Peyer's patch (tissue), 4 donors: ENCODE data around the gene RPS28. TPM values are rescaled to one million over a fixed set of nuclear protein-coding genes. Genes with fewer than 3 reads are reported as not detected.

Experiments
- DNase-seq, 3 donors: peaks; one replicate each; pipeline ENCODE4 v3.0.0-alpha.2; 2017 to 2019
- H3K27ac ChIP-seq, 4 donors: fragments of 200-600 bp; sonication (generic); one replicate each; pipeline ENCODE4 v1.5.1; 2016 to 2019
- H3K27me3 ChIP-seq, 2 donors: fragments of 200-600 bp; sonication (generic); one replicate each; pipeline ENCODE4 v1.5.1; 2019
- H3K36me3 ChIP-seq, 3 donors: fragments of 200-600 bp; sonication (generic); one replicate each; pipeline ENCODE4 v1.5.1; 2016 to 2019
- H3K4me1 ChIP-seq, 4 donors: fragments of 200-600 bp; sonication (generic); one replicate each; pipeline ENCODE4 v1.5.1; 2016 to 2019
- H3K4me3 ChIP-seq, 4 donors: fragments of 200-600 bp; sonication (generic); 1 replicate in 3 of 4; 2 replicates in 1 of 4; pipeline ENCODE4 v1.5.1; 2016 to 2019; ENCODE audit warnings: mild to moderate bottlenecking in 1 of 4
- H3K9me3 ChIP-seq, 4 donors: fragments of 200-600 bp; sonication (generic); one replicate each; pipeline ENCODE4 v1.5.1; 2016 to 2019; ENCODE audit warnings: mild to moderate bottlenecking in 1 of 4
- POLR2A ChIP-seq, 2 donors: fragments of 450-650 bp; IDR thresholded peaks; one replicate each; pipeline ENCODE4 v1.5.1; 2017; ENCODE audit warnings: antibody characterized with exemption in 2 of 2, mild to moderate bottlenecking in 2 of 2, moderate library complexity in 2 of 2
- total RNA-seq, 4 donors: library from RNA; depleted of rRNA; stranded (reverse); fragments of >200 nt; gene quantifications; one replicate each; pipeline ENCODE4 v1.1.0, GENCODE V29; 2016
- TF ChIP-seq, protein P1 (sequence below), 6 experiments: fragments of 450-650 bp in 4 of 6; fragments of 200-600 bp in 2 of 6; sonication (generic) in 1 of 6; IDR thresholded peaks; one replicate each; pipeline ENCODE4 v1.5.1; 2017 to 2019; ENCODE audit warnings: antibody characterized with exemption in 6 of 6, mild to moderate bottlenecking in 3 of 6, moderate library complexity in 1 of 6

The RPS28 gene
- total RNA-seq, 4 donors from 2014 or later: 306 to 519 (median 393) TPM

DNA sequence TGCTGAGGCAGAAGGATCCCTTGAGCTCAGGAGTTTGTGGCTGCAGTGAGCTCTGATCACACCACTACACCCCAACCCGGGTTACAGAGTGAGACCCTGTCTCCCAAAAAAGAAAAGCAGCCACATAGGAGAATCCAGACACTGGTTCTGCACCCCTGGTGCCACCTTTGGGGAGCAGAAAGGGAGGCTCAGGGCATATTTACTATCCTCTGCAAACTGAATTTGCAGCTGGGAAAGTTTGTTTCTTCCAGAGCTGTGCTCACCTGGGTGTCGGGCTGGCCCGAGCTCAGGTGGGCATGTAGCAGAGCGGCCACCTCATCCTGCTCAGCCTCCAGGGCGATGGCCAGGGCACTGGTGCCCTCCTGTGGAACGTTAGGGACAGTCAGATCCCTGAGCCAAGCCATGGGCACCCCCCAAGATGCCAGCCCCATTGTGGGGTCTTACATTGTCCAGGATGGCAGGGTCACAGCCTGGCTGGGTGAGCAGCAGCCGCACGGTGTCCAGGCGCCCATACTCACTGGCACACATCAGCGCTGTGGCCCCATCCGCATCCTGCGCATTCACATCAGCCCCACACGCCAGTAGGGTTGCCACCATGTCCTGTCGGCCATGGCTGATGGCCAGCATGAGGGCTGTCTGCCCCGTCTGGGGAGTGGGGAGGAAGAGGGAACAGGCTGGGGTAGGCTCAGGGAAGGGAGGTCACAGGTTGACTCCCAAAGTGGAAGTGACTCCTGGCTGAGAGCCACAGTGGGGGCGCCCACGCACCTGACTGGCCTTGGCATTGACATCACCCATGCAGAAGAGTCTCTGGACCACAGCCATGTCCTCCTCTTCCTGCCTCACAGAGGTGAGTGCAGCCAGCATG lies 3.1 kb downstream of the RPS28 start:
- no peak for DNase-seq
- H3K4me3 ChIP-seq: no peak overlapping the region
- H3K36me3 ChIP-seq: peaks cover 0 to 15% (median 0%) of the 10 kb centered on the region in 3 donors
- peak overlapping the region in 1 of 4 donors; percentile 28 for H3K27ac ChIP-seq
- TF ChIP-seq, protein P1, sequence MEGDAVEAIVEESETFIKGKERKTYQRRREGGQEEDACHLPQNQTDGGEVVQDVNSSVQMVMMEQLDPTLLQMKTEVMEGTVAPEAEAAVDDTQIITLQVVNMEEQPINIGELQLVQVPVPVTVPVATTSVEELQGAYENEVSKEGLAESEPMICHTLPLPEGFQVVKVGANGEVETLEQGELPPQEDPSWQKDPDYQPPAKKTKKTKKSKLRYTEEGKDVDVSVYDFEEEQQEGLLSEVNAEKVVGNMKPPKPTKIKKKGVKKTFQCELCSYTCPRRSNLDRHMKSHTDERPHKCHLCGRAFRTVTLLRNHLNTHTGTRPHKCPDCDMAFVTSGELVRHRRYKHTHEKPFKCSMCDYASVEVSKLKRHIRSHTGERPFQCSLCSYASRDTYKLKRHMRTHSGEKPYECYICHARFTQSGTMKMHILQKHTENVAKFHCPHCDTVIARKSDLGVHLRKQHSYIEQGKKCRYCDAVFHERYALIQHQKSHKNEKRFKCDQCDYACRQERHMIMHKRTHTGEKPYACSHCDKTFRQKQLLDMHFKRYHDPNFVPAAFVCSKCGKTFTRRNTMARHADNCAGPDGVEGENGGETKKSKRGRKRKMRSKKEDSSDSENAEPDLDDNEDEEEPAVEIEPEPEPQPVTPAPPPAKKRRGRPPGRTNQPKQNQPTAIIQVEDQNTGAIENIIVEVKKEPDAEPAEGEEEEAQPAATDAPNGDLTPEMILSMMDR (IDR thresholded peaks at IDR 0.05): no peak
- TF ChIP-seq POLR2A (IDR thresholded peaks at IDR 0.05): no peak
- H3K4me1 ChIP-seq: peaks cover 3 to 33% (median 16%) of the 10 kb centered on the region in 4 donors
- no peaks in the 10 kb centered on the region for H3K27me3 ChIP-seq
- H3K9me3 ChIP-seq: no peaks in the 10 kb centered on the region

DNA sequence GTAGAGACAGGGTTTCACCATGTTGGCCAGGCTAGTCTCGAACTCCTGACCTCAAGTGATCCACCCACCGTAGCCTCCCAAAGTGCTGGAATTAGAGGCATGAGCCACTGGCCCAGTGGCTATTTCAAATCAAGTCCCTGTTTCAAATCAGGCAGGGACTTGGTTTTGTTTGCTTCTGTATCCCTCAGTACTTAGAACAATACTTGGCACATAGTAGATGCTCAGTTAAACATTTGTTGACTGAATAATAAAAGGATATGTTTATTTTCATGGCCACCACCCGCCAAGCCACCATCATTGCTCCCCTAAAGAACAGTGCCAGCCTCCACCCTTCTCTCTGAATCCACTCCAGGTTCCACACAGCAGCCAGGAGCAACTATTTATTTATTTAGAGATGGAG lies 4.2 kb downstream of the RPS28 start:
- H3K36me3 ChIP-seq: peaks cover 0 to 15% (median 0%) of the 10 kb centered on the region in 3 donors
- no peak overlapping the region for H3K4me3 ChIP-seq
- DNase-seq: no peak
- TF ChIP-seq, protein P1 (IDR thresholded peaks at IDR 0.05): no peak
- no peak for TF ChIP-seq POLR2A (IDR thresholded peaks at IDR 0.05)
- peaks cover 3 to 24% (median 12%) of the 10 kb centered on the region in 4 donors for H3K4me1 ChIP-seq
- no peaks in the 10 kb centered on the region for H3K9me3 ChIP-seq
- H3K27ac ChIP-seq: no peak overlapping the region
- H3K27me3 ChIP-seq: no peaks in the 10 kb centered on the region

DNA sequence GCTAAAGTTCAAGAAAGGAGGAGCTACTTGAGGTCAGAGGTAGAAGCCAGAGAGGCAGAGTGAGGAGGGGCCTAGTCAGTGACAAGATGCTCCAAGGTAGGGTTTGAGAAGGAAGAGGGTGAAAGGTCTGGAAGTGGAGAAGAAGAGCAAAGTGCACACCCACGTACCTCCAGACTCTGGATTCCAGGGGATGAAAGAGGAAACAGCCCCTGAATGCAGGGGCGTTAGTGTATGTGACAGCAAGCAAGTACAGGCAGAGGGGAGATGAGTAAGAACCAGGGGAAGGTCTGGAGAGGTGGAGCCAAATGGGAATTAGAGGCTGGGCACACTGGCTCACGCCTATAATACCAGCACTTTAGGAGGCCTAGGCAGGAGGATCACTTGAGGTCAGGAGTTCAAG lies 8.7 kb downstream of the RPS28 start:
- no peak overlapping the region for H3K4me3 ChIP-seq
- no peaks in the 10 kb centered on the region for H3K9me3 ChIP-seq
- no peaks in the 10 kb centered on the region for H3K36me3 ChIP-seq
- no peak overlapping the region for H3K27ac ChIP-seq
- H3K27me3 ChIP-seq: peaks cover 0 to 21% of the 10 kb centered on the region in 2 donors
- no peak for DNase-seq
- no peak for TF ChIP-seq POLR2A (IDR thresholded peaks at IDR 0.05)
- H3K4me1 ChIP-seq: peaks cover 0 to 19% (median 3%) of the 10 kb centered on the region in 4 donors

DNA sequence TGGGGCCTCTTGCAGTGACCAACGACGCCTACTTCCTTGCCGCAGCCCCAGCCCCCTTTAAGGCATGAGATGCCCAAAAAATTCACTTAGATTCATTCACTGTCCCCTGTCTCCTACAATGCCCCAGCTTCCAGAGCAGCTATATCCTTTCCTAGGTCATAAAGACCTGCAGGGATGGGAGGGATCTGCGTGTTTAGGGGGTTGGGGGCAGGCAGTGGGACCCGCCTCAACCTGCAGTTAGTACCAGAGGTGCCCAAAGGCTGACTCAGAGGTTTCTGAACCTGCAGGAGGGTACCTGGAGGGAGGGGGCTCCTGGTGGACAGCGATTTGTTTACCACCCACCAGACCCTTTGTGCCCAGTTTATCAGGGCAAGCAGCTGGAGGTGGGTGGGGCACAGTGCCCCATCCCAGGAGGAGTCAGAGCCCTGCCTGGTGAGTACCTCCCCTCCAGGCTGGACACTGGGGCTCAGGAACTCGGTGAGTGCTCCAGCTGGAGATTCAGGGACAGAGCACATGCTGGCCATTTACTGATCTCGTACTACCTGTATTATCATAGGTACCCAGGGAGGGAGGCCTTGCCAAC lies 10.1 kb downstream of the RPS28 start:
- H3K4me1 ChIP-seq: peaks cover 0 to 26% (median 7%) of the 10 kb centered on the region in 4 donors
- no peak overlapping the region for H3K4me3 ChIP-seq
- H3K27ac ChIP-seq: no peak overlapping the region
- no peak for TF ChIP-seq POLR2A (IDR thresholded peaks at IDR 0.05)
- TF ChIP-seq, protein P1 (IDR thresholded peaks at IDR 0.05): no peak
- H3K36me3 ChIP-seq: no peaks in the 10 kb centered on the region
- no peak for DNase-seq
- no peaks in the 10 kb centered on the region for H3K9me3 ChIP-seq
- peaks cover 0 to 21% of the 10 kb centered on the region in 2 donors for H3K27me3 ChIP-seq

DNA sequence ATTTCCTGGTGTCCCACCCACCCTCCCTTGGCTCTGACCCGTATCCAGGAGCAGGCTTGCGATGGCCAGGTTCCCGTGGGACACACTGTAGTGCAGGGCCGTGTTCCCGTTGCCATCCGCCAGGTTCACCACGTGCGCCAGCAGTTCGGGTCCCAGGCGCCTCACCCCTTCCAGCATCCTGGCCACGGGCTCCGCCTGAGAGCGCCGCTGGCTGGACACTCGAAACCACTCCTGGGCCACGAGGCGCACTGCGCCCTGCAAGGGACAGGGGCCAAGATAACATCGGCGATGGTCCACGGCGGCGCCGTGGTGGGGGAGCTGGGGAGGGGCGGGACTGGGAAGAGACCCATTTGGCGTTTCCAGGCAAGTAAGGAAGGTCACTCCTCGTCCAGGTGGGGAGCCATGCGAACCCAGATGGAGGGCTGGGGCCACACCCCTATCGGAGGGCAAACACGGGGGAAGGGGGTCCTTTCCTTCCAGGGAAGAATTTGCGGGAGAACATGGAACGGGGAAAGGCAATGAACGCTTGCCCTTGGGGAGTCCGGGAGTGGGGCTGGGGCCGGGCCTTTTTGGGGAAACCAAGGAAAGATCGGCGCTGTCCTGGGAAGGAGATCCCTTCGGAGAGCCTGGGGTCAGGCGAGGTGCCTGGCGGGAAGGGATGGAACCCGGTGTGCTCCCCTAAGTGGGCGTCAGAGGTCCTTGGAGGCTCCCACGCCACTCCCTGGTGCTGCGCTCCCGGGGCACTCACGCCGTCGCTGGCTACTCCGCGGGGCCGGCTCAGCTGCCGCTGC lies 11.9 kb downstream of the RPS28 start:
- Histone ChIP-seq H3K36me3 (no peaks in the 10 kb centered on the region), H3K27ac (no peak overlapping the region), H3K9me3 (no peaks in the 10 kb centered on the region), H3K4me3 (no peak overlapping the region), H3K27me3 (peaks cover 0 to 21% of the 10 kb centered on the region in 2 donors), H3K4me1 (peaks cover 0 to 26% (median 7%) of the 10 kb centered on the region in 4 donors)
- TF ChIP-seq POLR2A (IDR thresholded peaks at IDR 0.05): no peak
- TF ChIP-seq, protein P1 (IDR thresholded peaks at IDR 0.05): no peak
- no peak for DNase-seq
